HepG2 (cell line): ENCODE data around the gene PA2G4. TPM values are rescaled to one million over a fixed set of nuclear protein-coding genes. Genes with fewer than 3 reads are reported as not detected.

Experiments
- CHD2 ChIP-seq: IDR thresholded peaks from 2 replicates; pipeline ENCODE4 v1.6.1; 2011; ENCODE audit warnings: low read depth, low read length, improper control_type of control experiment
- ELF1 ChIP-seq: sonication (generic); formaldehyde crosslinking; IDR thresholded peaks from 2 replicates; pipeline ENCODE4 v1.4.0; 2020; ENCODE audit warnings: missing genetic modification reagents
- ELF4 ChIP-seq: sonication (generic); formaldehyde crosslinking; IDR thresholded peaks from 2 replicates; pipeline ENCODE4 v1.5.0; 2020; ENCODE audit warnings: missing genetic modification reagents, mild to moderate bottlenecking, moderate library complexity, borderline replicate concordance
- GATAD2A ChIP-seq: IDR thresholded peaks from 2 replicates; pipeline ENCODE4 v1.6.1; 2016
- JARID2 ChIP-seq: sonication (generic); formaldehyde crosslinking; IDR thresholded peaks from 2 replicates; pipeline ENCODE4 v1.8.1; 2023; ENCODE audit warnings: missing genetic modification reagents, inconsistent platforms; ENCODE audit not compliant: insufficient replicate concordance
- KLF12 ChIP-seq: sonication (generic); formaldehyde crosslinking; IDR thresholded peaks from 2 replicates; pipeline ENCODE4 v1.4.0; 2020; ENCODE audit warnings: missing genetic modification reagents, borderline replicate concordance
- KLF9 ChIP-seq: IDR thresholded peaks from 2 replicates; pipeline ENCODE4 v1.6.1; 2016; ENCODE audit warnings: low read depth
- MTF2 ChIP-seq: sonication (generic); formaldehyde crosslinking; IDR thresholded peaks from 2 replicates; pipeline ENCODE4 v1.5.0; 2020; ENCODE audit warnings: missing genetic modification reagents, borderline replicate concordance
- RNF2 ChIP-seq: fragments of 450-650 bp; conservative IDR thresholded peaks from 2 replicates; pipeline ENCODE4 v1.6.1; 2016; ENCODE audit warnings: low read depth
- SMARCE1 ChIP-seq: fragments of 450-650 bp; IDR thresholded peaks from 2 replicates; pipeline ENCODE4 v1.6.1; 2017; ENCODE audit warnings: borderline replicate concordance
- THAP11 ChIP-seq: IDR thresholded peaks from 2 replicates; pipeline ENCODE4 v1.6.1; 2016; ENCODE audit warnings: missing biosample characterization, missing genetic modification reagents
- ZNF121 ChIP-seq: sonication (generic); formaldehyde crosslinking; IDR thresholded peaks from 2 replicates; pipeline ENCODE4 v1.5.0; 2020; ENCODE audit warnings: mild to moderate bottlenecking, missing genetic modification reagents
- ZNF549 ChIP-seq: sonication (generic); formaldehyde crosslinking; IDR thresholded peaks from 2 replicates; pipeline ENCODE4 v1.5.0; 2020; ENCODE audit warnings: missing genetic modification reagents
- ZNF607 ChIP-seq: sonication (generic); formaldehyde crosslinking; IDR thresholded peaks from 2 replicates; pipeline ENCODE4 v1.5.1; 2020; ENCODE audit warnings: missing genetic modification reagents, mild to moderate bottlenecking, borderline replicate concordance
- ZNF788 ChIP-seq: sonication (generic); formaldehyde crosslinking; IDR thresholded peaks from 2 replicates; pipeline ENCODE4 v1.5.0; 2020; ENCODE audit warnings: mild to moderate bottlenecking, missing genetic modification reagents, borderline replicate concordance
- ZZZ3 ChIP-seq: sonication (generic); formaldehyde crosslinking; IDR thresholded peaks from 2 replicates; pipeline ENCODE4 v1.4.0; 2020; ENCODE audit warnings: missing genetic modification reagents, mild to moderate bottlenecking, borderline replicate concordance
- polyA plus RNA-seq, 8 experiments: library from polyadenylated mRNA; depleted of rRNA in 3 of 8; stranded (reverse) in 7 of 8; unstranded in 1 of 8; fragments of >200 nt; fragmentation: Illumina TruSeq in 4 of 8; extraction: Trizol in 4 of 8; gene quantifications; 2 replicates each; pipeline versions ENCODE4 v1.2.1 to v1.2.3, GENCODE V29; 2011 to 2016; ENCODE audit warnings: low read depth in 4 of 8, missing spikeins in 1 of 8, mixed read lengths in 1 of 8; ENCODE audit not compliant: insufficient read depth in 1 of 8
- total RNA-seq, 5 experiments: library from RNA; depleted of rRNA; stranded (reverse); fragments of >200 nt; fragmentation: Illumina TruSeq; extraction: Trizol; gene quantifications; 2 replicates each; pipeline ENCODE4 v1.2.3, GENCODE V29; 2016; ENCODE audit warnings: low read depth in 1 of 5
- TF ChIP-seq, protein P1 (sequence below): sonication (generic); formaldehyde crosslinking; IDR thresholded peaks from 2 replicates; pipeline ENCODE4 v1.4.0; 2020; ENCODE audit warnings: mild to moderate bottlenecking, low read depth, missing genetic modification reagents
- TF ChIP-seq, protein P2 (sequence below): sonication (generic); formaldehyde crosslinking; IDR thresholded peaks from 2 replicates; pipeline ENCODE4 v1.8.1; 2022; ENCODE audit warnings: mild to moderate bottlenecking, missing genetic modification reagents
- TF ChIP-seq, protein P3 (sequence below): conservative IDR thresholded peaks from 2 replicates; pipeline ENCODE4 v1.6.1; 2018; ENCODE audit warnings: missing genetic modification reagents
- TF ChIP-seq, protein P4 (sequence below): sonication (generic); formaldehyde crosslinking; conservative IDR thresholded peaks from 2 replicates; pipeline ENCODE4 v1.8.0; 2022; ENCODE audit warnings: missing genetic modification reagents
- TF ChIP-seq, protein P5 (sequence below): sonication (generic); formaldehyde crosslinking; IDR thresholded peaks from 2 replicates; pipeline ENCODE4 v1.9.0; 2022; ENCODE audit warnings: low read depth, missing genetic modification reagents

PA2G4 gene
- total and polyA plus RNA-seq, 2 of the 13 experiments (the other 11 are each of a cell fraction or from before 2014, with no cell fraction given) = 147 to 240 TPM

DNA sequence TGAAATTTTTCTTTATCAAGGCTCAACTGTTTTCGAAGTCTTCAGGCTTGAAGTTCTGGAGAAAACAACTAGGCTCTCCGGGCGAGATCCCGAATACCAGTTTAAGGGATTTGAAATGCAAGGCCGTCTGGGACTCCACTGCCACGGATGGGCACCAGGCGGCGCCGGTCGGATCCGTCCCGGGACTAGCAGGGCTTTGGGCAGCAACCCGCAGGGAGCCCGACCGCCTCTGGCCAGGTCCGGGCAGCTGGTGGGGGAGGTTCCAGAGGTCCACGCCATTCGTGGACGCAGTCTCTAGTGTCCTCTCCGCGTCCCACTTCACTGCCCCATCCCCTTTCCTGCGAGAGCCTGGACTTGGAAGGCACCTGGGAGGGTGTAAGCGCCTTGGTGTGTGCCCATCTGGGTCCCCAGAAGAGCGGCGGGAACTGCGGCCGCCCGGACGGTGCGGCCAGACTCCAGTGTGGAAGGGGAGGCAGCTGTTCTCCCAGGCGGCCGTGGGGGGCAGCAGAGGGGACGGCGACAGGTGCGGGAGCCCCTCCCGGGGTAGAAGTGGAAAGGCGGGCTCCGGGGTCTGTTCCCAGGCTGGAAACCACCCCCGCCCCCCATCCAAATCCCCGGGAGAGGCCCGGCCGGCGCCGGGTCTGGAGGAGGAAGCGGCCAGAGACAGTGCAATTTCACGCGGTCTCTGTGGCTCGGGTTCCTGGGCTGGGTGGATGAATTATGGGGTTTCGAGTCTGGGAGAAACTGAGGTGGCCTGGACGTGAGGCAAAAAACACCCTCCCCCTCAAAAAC lies 25.2 kb upstream of the PA2G4 start (continued):
- TF ChIP-seq, protein P1, sequence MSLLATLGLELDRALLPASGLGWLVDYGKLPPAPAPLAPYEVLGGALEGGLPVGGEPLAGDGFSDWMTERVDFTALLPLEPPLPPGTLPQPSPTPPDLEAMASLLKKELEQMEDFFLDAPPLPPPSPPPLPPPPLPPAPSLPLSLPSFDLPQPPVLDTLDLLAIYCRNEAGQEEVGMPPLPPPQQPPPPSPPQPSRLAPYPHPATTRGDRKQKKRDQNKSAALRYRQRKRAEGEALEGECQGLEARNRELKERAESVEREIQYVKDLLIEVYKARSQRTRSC (CRISPR knock-in tag) = no peak
- TF ChIP-seq ZNF607 (CRISPR knock-in tag) = no peak
- TF ChIP-seq, protein P2, sequence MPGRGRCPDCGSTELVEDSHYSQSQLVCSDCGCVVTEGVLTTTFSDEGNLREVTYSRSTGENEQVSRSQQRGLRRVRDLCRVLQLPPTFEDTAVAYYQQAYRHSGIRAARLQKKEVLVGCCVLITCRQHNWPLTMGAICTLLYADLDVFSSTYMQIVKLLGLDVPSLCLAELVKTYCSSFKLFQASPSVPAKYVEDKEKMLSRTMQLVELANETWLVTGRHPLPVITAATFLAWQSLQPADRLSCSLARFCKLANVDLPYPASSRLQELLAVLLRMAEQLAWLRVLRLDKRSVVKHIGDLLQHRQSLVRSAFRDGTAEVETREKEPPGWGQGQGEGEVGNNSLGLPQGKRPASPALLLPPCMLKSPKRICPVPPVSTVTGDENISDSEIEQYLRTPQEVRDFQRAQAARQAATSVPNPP (CRISPR knock-in tag) = no peak
- peak; percentile 70 for TF ChIP-seq THAP11 (CRISPR knock-in tag)
- peak; percentile 75 for TF ChIP-seq GATAD2A (CRISPR knock-in tag)
- TF ChIP-seq, protein P3, sequence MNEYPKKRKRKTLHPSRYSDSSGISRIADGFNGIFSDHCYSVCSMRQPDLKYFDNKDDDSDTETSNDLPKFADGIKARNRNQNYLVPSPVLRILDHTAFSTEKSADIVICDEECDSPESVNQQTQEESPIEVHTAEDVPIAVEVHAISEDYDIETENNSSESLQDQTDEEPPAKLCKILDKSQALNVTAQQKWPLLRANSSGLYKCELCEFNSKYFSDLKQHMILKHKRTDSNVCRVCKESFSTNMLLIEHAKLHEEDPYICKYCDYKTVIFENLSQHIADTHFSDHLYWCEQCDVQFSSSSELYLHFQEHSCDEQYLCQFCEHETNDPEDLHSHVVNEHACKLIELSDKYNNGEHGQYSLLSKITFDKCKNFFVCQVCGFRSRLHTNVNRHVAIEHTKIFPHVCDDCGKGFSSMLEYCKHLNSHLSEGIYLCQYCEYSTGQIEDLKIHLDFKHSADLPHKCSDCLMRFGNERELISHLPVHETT = no peak; the same call in 1 of the 2 replicates
- peak; percentile 61; the same call in 1 of the 2 replicates for TF ChIP-seq MTF2 (CRISPR knock-in tag)
- TF ChIP-seq ZZZ3 (CRISPR knock-in tag) = no peak
- TF ChIP-seq ZNF121 (CRISPR knock-in tag) = no peak
- TF ChIP-seq KLF9 (CRISPR knock-in tag) = 0 out of 2 replicates have a peak, but pooled peaks have one; percentile 44
- TF ChIP-seq SMARCE1 = no peak
- TF ChIP-seq ZNF788 (CRISPR knock-in tag) = 0 out of 2 replicates have a peak, but pooled peaks have one; percentile 28
- TF ChIP-seq JARID2 (CRISPR knock-in tag) = peak; percentile 69
- peak; percentile 76; the same call in 1 of the 2 replicates for TF ChIP-seq ZNF549 (CRISPR knock-in tag)
- TF ChIP-seq CHD2 = no peak
- TF ChIP-seq, protein P4, sequence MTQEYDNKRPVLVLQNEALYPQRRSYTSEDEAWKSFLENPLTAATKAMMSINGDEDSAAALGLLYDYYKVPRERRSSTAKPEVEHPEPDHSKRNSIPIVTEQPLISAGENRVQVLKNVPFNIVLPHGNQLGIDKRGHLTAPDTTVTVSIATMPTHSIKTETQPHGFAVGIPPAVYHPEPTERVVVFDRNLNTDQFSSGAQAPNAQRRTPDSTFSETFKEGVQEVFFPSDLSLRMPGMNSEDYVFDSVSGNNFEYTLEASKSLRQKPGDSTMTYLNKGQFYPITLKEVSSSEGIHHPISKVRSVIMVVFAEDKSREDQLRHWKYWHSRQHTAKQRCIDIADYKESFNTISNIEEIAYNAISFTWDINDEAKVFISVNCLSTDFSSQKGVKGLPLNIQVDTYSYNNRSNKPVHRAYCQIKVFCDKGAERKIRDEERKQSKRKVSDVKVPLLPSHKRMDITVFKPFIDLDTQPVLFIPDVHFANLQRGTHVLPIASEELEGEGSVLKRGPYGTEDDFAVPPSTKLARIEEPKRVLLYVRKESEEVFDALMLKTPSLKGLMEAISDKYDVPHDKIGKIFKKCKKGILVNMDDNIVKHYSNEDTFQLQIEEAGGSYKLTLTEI (CRISPR knock-in tag) = no peak
- TF ChIP-seq ELF1 (CRISPR knock-in tag) = no peak; the same call in none of the 2 replicates
- TF ChIP-seq, protein P5, sequence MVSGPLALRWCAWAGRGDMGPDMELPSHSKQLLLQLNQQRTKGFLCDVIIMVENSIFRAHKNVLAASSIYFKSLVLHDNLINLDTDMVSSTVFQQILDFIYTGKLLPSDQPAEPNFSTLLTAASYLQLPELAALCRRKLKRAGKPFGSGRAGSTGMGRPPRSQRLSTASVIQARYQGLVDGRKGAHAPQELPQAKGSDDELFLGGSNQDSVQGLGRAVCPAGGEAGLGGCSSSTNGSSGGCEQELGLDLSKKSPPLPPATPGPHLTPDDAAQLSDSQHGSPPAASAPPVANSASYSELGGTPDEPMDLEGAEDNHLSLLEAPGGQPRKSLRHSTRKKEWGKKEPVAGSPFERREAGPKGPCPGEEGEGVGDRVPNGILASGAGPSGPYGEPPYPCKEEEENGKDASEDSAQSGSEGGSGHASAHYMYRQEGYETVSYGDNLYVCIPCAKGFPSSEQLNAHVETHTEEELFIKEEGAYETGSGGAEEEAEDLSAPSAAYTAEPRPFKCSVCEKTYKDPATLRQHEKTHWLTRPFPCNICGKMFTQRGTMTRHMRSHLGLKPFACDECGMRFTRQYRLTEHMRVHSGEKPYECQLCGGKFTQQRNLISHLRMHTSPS (CRISPR knock-in tag) = peak; percentile 36; the same call in 1 of the 2 replicates
- TF ChIP-seq KLF12 (CRISPR knock-in tag) = no peak
- no peak for TF ChIP-seq ELF4 (CRISPR knock-in tag)
- no peak for TF ChIP-seq RNF2
